HL-60 (cell line): ENCODE data around the gene GRM4.

Source experiments
- DNase-seq, 2 experiments: peaks; one replicate each; pipeline ENCODE4 v3.0.0-alpha.2; 2010 to 2020; ENCODE audit warnings: low read depth in 1 of 2, low spot score in 1 of 2
- H3K27ac ChIP-seq: fragments of 250-450 bp; sonication (Bioruptor Pico); replicated peaks from 2 replicates; pipeline ENCODE4 v1.5.1; 2020; ENCODE audit warnings: mild to moderate bottlenecking, moderate library complexity
- H3K27me3 ChIP-seq: fragments of 250-450 bp; sonication (Bioruptor Pico); 2 replicates; pipeline ENCODE4 v1.5.1; 2021; ENCODE audit warnings: mild to moderate bottlenecking, moderate library complexity; ENCODE audit not compliant: insufficient read depth, poor library complexity, severe bottlenecking
- H3K4me3 ChIP-seq: replicated peaks from 2 replicates; pipeline ENCODE4 v1.5.1; 2011; ENCODE audit warnings: mild to moderate bottlenecking, control low read depth, low read length; ENCODE audit not compliant: insufficient read depth
- CTCF ChIP-seq: IDR thresholded peaks from one replicate; pipeline ENCODE4 v1.5.1; 2011; ENCODE audit warnings: low read length, control low read depth, inconsistent platforms; ENCODE audit not compliant: insufficient read depth
- GABPA ChIP-seq: IDR thresholded peaks from 2 replicates; pipeline ENCODE4 v1.6.1; 2012; ENCODE audit warnings: low read depth
- POLR2AphosphoS5 ChIP-seq: IDR thresholded peaks from 2 replicates; pipeline ENCODE4 v1.6.1; 2012; ENCODE audit warnings: low read depth
- REST ChIP-seq: IDR thresholded peaks from 2 replicates; pipeline ENCODE4 v1.6.1; 2012; ENCODE audit warnings: low read depth; ENCODE audit not compliant: insufficient replicate concordance
- SPI1 ChIP-seq: IDR thresholded peaks from 2 replicates; pipeline ENCODE4 v1.6.1; 2012; ENCODE audit warnings: low read depth, mild to moderate bottlenecking, borderline replicate concordance

The GRM4 gene

DNA sequence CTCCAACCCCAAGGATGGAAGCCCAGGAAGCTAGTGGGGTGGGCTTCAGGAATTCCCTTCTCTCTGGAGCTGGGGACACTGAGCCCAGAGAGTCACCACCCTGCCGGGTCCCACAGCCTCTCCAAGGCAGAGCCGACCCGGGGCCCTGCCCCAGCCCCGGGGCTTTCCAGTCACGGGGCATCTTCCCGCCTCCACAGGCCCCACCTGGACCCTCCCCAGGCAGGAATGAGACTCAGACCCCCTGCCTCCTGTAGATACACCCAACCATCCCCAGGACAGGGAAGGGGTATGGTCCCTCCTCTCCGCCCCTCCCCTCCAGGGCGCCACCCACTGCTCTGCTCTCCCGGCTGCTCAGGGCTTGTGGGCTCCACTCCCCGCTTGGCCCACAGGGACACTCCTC, 53.3 kb downstream of the GRM4 start:
- H3K27me3 ChIP-seq: peaks cover 7% of the 10 kb centered on the region
- no peak for DNase-seq
- no peak for TF ChIP-seq SPI1
- TF ChIP-seq GABPA: no peak
- no peak for TF ChIP-seq CTCF
- no peak for TF ChIP-seq POLR2AphosphoS5
- TF ChIP-seq REST: no peak
- H3K4me3 ChIP-seq: no peak overlapping the region
- no peak overlapping the region for H3K27ac ChIP-seq

GRCh38 chr6:34090935-34091334, 55.0 kb downstream of the GRM4 start:
- Histone ChIP-seq H3K27me3 (peaks cover 7% of the 10 kb centered on the region), H3K4me3 (no peak overlapping the region), H3K27ac (no peak overlapping the region)
- no peak for DNase-seq
- TF ChIP-seq POLR2AphosphoS5 (no peak), GABPA (no peak), CTCF (no peak), REST (no peak), SPI1 (no peak)

- Histone ChIP-seq H3K27me3 (peaks cover 7% of the 10 kb centered on the region), H3K4me3 (no peak overlapping the region), H3K27ac (no peak overlapping the region)
- DNase-seq: no peak
- no peak for TF ChIP-seq REST
- TF ChIP-seq POLR2AphosphoS5: no peak
- no peak for TF ChIP-seq SPI1
- TF ChIP-seq CTCF: no peak
- no peak for TF ChIP-seq GABPA
Observed at GRCh38 chr6:34090529-34090928, 55.4 kb downstream of the GRM4 start.
